CD14-positive monocyte (primary cell): Measurements from ENCODE around the gene CFTR. TPM values are rescaled to one million over a fixed set of nuclear protein-coding genes. Genes with fewer than 3 reads are reported as not detected.
"Not testable (repeated sequence)": the region's sequence is repeated elsewhere in the genome, so short reads cannot be mapped to it uniquely, and the experiment has no call there.

Experiments
- DNase-seq, 3 donors: peaks; one replicate each; pipeline ENCODE4 v3.0.0-alpha.2; 2011 to 2022
- H2AFZ ChIP-seq: 2 replicates; pipeline ENCODE4 v1.6.0; 2012; ENCODE audit warnings: mild to moderate bottlenecking, low read depth, low read length, inconsistent platforms; ENCODE audit not compliant: insufficient read depth, poor library complexity, severe bottlenecking
- H3K27ac ChIP-seq, 2 donors: 1 replicate in 1 of 2; 2 replicates in 1 of 2; pipeline ENCODE4 v1.5.1; 2012 to 2013; ENCODE audit warnings: low read length in 2 of 2, control low read depth in 1 of 2, inconsistent platforms in 1 of 2, low read depth in 1 of 2, mild to moderate bottlenecking in 1 of 2
- H3K27me3 ChIP-seq, 2 donors: one replicate each; pipeline versions ENCODE4 v1.6.0 to v1.6.1; 2011 to 2013; ENCODE audit warnings: low read length in 2 of 2; ENCODE audit not compliant: control insufficient read depth in 2 of 2, insufficient read depth in 2 of 2
- H3K36me3 ChIP-seq, 2 donors: replicated peaks in 1 of 2; 1 replicate in 1 of 2; 2 replicates in 1 of 2; pipeline versions ENCODE4 v1.5.1 to v1.6.1; 2012 to 2013; ENCODE audit warnings: low read length in 2 of 2, control low read depth in 1 of 2, inconsistent platforms in 1 of 2, mild to moderate bottlenecking in 1 of 2; ENCODE audit not compliant: insufficient read depth in 2 of 2, control insufficient read depth in 1 of 2
- H3K4me1 ChIP-seq, 2 donors: 1 replicate in 1 of 2; 2 replicates in 1 of 2; pipeline versions ENCODE4 v1.5.1 to v1.6.1; 2012 to 2013; ENCODE audit warnings: low read length in 2 of 2, control low read depth in 1 of 2, inconsistent platforms in 1 of 2, mild to moderate bottlenecking in 1 of 2, moderate library complexity in 1 of 2; ENCODE audit not compliant: insufficient read depth in 2 of 2, control insufficient read depth in 1 of 2
- H3K4me2 ChIP-seq: replicated peaks from 2 replicates; pipeline ENCODE3; 2012; ENCODE audit warnings: low read length, moderate library complexity, mild to moderate bottlenecking; ENCODE audit not compliant: poor library complexity, severe bottlenecking; ENCODE audit errors: extremely low read depth
- H3K4me3 ChIP-seq, 3 experiments: fragments of 200-600 bp in 1 of 3; sonication (generic) in 1 of 3; replicated peaks in 1 of 3; 1 replicate in 2 of 3; 2 replicates in 1 of 3; pipeline ENCODE4 v1.5.1; 2011 to 2013; ENCODE audit warnings: low read length in 3 of 3, mild to moderate bottlenecking in 3 of 3, control low read depth in 2 of 3, low read depth in 2 of 3, inconsistent platforms in 1 of 3, moderate library complexity in 1 of 3
- H3K79me2 ChIP-seq: 2 replicates; pipeline ENCODE4 v1.6.0; 2012; ENCODE audit warnings: mild to moderate bottlenecking, control low read depth, inconsistent platforms, low read length, moderate library complexity; ENCODE audit not compliant: insufficient read depth
- H3K9ac ChIP-seq: 2 replicates; pipeline ENCODE4 v1.6.0; 2017; ENCODE audit warnings: low read length, mild to moderate bottlenecking; ENCODE audit not compliant: insufficient read depth, poor library complexity, severe bottlenecking
- H3K9me3 ChIP-seq, 2 donors: replicated peaks in 1 of 2; 1 replicate in 1 of 2; 2 replicates in 1 of 2; pipeline versions ENCODE4 v1.5.1 to v1.6.1; 2012 to 2013; ENCODE audit warnings: low read length in 2 of 2, control low read depth in 1 of 2; ENCODE audit not compliant: control insufficient read depth in 1 of 2, insufficient read depth in 1 of 2
- H4K20me1 ChIP-seq: 2 replicates; pipeline ENCODE4 v1.6.0; 2012; ENCODE audit warnings: mild to moderate bottlenecking, low read length, control low read depth, moderate library complexity; ENCODE audit not compliant: insufficient read depth
- H3K27ac Mint-ChIP-seq, 7 donors: one replicate each; pipeline ENCODE4 v1.8.0; 2020; ENCODE audit warnings: mild to moderate bottlenecking in 7 of 7, mixed read lengths in 7 of 7, moderate library complexity in 6 of 7, inconsistent platforms in 2 of 7
- H3K27me3 Mint-ChIP-seq, 3 donors: one replicate each; pipeline ENCODE4 v1.8.0; 2021 to 2022; ENCODE audit warnings: low read depth in 3 of 3, mild to moderate bottlenecking in 3 of 3, mixed read lengths in 3 of 3, moderate library complexity in 3 of 3, inconsistent platforms in 1 of 3
- H3K36me3 Mint-ChIP-seq, 2 donors: one replicate each; pipeline ENCODE4 v1.8.0; 2020; ENCODE audit warnings: mixed read lengths in 2 of 2, inconsistent platforms in 1 of 2, mild to moderate bottlenecking in 1 of 2
- H3K4me1 Mint-ChIP-seq: one replicate; pipeline ENCODE4 v1.8.0; 2020; ENCODE audit warnings: mild to moderate bottlenecking, mixed read lengths
- H3K4me3 Mint-ChIP-seq, 2 donors: one replicate each; pipeline ENCODE4 v1.8.0; 2020; ENCODE audit warnings: mild to moderate bottlenecking in 2 of 2, mixed read lengths in 2 of 2, moderate library complexity in 1 of 2
- H3K9me3 Mint-ChIP-seq, 7 donors: one replicate each; pipeline ENCODE4 v1.8.0; 2020 to 2022; ENCODE audit warnings: mixed read lengths in 7 of 7, mild to moderate bottlenecking in 6 of 7, moderate library complexity in 6 of 7, inconsistent platforms in 2 of 7
- WGBS: methylation state at CpG from one replicate; pipeline ENCODE4 v1.1.5; 2013; ENCODE audit warnings: missing lambda C conversion rate; ENCODE audit not compliant: insufficient coverage; 5-methylcytosine and 5-hydroxymethylcytosine counted together
- intact Hi-C, 2 donors: fragments of 100-400 bp; cut with micrococcal nuclease; formaldehyde crosslinking; loops; one replicate each; pipeline versions ENCODE4 v1.15.0 to v1.15.1; 2023
- polyA plus RNA-seq, 3 donors: library from polyadenylated mRNA; depleted of rRNA in 1 of 3; unstranded in 2 of 3; stranded (reverse) in 1 of 3; fragments of 300-500 nt in 2 of 3; fragments of >200 nt in 1 of 3; fragmentation: Illumina TruSeq in 2 of 3; gene quantifications; 1 replicate in 2 of 3; 2 replicates in 1 of 3; pipeline ENCODE4 v1.2.3, GENCODE V29; 2012 to 2021
- TF ChIP-seq, protein P1 (sequence below): fragments of 200-600 bp; IDR thresholded peaks from one replicate; pipeline ENCODE4 v1.8.0; 2022; ENCODE audit warnings: antibody characterized with exemption, mild to moderate bottlenecking

CFTR gene
- polyA plus RNA-seq, 3 donors = not detected

DNA sequence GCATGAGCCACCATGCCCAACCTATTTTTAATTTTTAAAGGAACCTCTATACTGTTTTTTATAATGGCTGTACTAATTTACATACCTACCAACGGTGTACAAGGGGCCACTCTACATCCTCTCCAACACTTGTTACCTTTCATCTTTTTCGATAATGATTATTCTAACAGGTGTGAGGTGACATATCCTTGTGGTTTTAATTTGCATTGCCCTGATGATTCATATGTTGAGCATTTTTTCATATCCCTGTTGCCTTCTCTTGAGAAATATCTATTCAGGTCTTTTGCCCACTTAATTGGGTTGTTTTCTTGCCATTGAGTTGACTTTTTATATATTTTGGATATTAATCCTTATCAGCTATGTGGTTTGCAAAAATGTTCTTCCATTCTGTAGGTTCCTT, 226.4 kb downstream of the CFTR start:
- intact Hi-C loops = no loop called here
- H3K4me2 ChIP-seq = no peak overlapping the region
- H4K20me1 ChIP-seq = no peaks in the 10 kb centered on the region
- no peak overlapping the region for H3K27ac Mint-ChIP-seq
- H3K36me3 Mint-ChIP-seq = no peaks in the 10 kb centered on the region
- no peaks in the 10 kb centered on the region for H3K27me3 ChIP-seq
- no peaks in the 10 kb centered on the region for H3K36me3 ChIP-seq
- H3K9me3 Mint-ChIP-seq = peaks cover 0 to 1% (median 0%) of the 10 kb centered on the region in 7 donors
- no peak for DNase-seq
- no peaks in the 10 kb centered on the region for H3K4me1 Mint-ChIP-seq
- H3K4me3 ChIP-seq = no peak overlapping the region
- H3K27me3 Mint-ChIP-seq = peaks cover 0 to 4% (median 0%) of the 10 kb centered on the region in 3 donors
- H3K4me3 Mint-ChIP-seq = no peak overlapping the region
- H2AFZ ChIP-seq = no peak overlapping the region
- H3K79me2 ChIP-seq = no peaks in the 10 kb centered on the region
- TF ChIP-seq, protein P1, sequence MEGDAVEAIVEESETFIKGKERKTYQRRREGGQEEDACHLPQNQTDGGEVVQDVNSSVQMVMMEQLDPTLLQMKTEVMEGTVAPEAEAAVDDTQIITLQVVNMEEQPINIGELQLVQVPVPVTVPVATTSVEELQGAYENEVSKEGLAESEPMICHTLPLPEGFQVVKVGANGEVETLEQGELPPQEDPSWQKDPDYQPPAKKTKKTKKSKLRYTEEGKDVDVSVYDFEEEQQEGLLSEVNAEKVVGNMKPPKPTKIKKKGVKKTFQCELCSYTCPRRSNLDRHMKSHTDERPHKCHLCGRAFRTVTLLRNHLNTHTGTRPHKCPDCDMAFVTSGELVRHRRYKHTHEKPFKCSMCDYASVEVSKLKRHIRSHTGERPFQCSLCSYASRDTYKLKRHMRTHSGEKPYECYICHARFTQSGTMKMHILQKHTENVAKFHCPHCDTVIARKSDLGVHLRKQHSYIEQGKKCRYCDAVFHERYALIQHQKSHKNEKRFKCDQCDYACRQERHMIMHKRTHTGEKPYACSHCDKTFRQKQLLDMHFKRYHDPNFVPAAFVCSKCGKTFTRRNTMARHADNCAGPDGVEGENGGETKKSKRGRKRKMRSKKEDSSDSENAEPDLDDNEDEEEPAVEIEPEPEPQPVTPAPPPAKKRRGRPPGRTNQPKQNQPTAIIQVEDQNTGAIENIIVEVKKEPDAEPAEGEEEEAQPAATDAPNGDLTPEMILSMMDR = no peak
- WGBS = no CpG with 5 or more reads among the region's 2 CpGs
- no peak overlapping the region for H3K27ac ChIP-seq
- no peak overlapping the region for H3K9ac ChIP-seq
- no peaks in the 10 kb centered on the region for H3K9me3 ChIP-seq
- H3K4me1 ChIP-seq = no peaks in the 10 kb centered on the region

DNA sequence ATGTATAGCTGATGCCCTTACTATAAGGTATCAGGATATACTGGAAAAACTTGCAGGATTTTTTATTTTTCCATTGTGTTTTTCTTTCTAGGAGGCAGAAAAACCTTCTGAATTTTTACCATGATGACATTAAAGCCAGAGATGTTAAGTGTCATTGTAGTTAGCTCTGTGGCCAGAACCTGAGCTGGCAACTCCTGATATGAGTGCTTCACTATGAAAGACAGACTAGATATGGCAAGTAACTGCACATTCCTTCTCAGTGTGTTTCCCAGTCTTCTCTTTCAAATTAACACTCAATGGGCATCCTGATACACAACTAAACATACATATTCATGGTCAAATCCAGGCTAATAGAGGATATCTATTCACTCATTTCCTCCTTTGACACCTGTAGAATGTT, 227.3 kb downstream of the CFTR start:
- H3K36me3 Mint-ChIP-seq = no peaks in the 10 kb centered on the region
- peaks cover 0 to 4% (median 0%) of the 10 kb centered on the region in 3 donors for H3K27me3 Mint-ChIP-seq
- intact Hi-C loops = no loop called here
- H3K27ac ChIP-seq = no peak overlapping the region
- H2AFZ ChIP-seq = no peak overlapping the region
- H3K9ac ChIP-seq = no peak overlapping the region
- DNase-seq = no peak
- H3K4me2 ChIP-seq = no peak overlapping the region
- no peaks in the 10 kb centered on the region for H3K36me3 ChIP-seq
- no peaks in the 10 kb centered on the region for H3K27me3 ChIP-seq
- peaks cover 0 to 1% (median 0%) of the 10 kb centered on the region in 7 donors for H3K9me3 Mint-ChIP-seq
- H3K4me1 ChIP-seq = no peaks in the 10 kb centered on the region
- no peaks in the 10 kb centered on the region for H3K9me3 ChIP-seq
- H3K79me2 ChIP-seq = no peaks in the 10 kb centered on the region
- no peak overlapping the region for H3K27ac Mint-ChIP-seq
- H3K4me3 ChIP-seq = no peak overlapping the region
- H3K4me1 Mint-ChIP-seq = no peaks in the 10 kb centered on the region
- H3K4me3 Mint-ChIP-seq = no peak overlapping the region
- no peaks in the 10 kb centered on the region for H4K20me1 ChIP-seq
- TF ChIP-seq, protein P1 = no peak

DNA sequence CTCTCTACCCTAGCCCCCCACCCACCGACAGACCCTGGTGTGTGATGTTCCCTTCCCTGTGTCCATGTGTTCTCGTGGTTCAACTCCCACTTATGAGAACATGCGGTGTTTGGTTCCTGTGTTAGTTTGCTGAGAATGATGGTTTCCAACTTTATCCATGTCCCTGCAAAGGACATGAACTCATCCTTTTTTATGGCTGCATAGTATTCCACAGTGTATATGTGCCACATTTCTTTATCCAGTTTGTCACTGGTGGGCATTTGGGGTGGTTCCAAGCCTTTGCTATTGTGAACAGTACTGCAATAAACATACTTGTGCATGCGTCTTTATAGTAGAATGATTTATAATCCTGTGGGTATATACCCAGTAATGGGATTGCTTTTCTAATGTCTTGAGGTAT, 228.3 kb downstream of the CFTR start:
- H3K9me3 ChIP-seq, H3K4me3 ChIP-seq, H3K36me3 ChIP-seq, H4K20me1 ChIP-seq, H3K4me3 Mint-ChIP-seq, H3K9me3 Mint-ChIP-seq, H3K4me1 Mint-ChIP-seq, DNase-seq, H2AFZ ChIP-seq, H3K79me2 ChIP-seq, intact Hi-C loops, H3K27ac ChIP-seq, H3K27me3 Mint-ChIP-seq, H3K4me1 ChIP-seq, H3K36me3 Mint-ChIP-seq, H3K9ac ChIP-seq, H3K27me3 ChIP-seq, H3K27ac Mint-ChIP-seq, H3K4me2 ChIP-seq: not testable (repeated sequence)
- 100% methylated on average over 1 of the region's 4 CpGs for WGBS
